ENCODE measurements around the gene NYNRIN.

The NYNRIN gene

GRCh38 chr14:24378327-24378726, 20.5 kb upstream of the NYNRIN start:
- DNase-seq (ENCODE audit: low read depth), result no peak
- H3K4me3 ChIP-seq (ENCODE audit: control insufficient read depth, low read depth, low read length), result no peak overlapping the region
- TF ChIP-seq CTCF (conservative IDR thresholded peaks at IDR 0.05; ENCODE audit: control insufficient read depth, insufficient read depth, low read depth, low read length), result no peak

DNA sequence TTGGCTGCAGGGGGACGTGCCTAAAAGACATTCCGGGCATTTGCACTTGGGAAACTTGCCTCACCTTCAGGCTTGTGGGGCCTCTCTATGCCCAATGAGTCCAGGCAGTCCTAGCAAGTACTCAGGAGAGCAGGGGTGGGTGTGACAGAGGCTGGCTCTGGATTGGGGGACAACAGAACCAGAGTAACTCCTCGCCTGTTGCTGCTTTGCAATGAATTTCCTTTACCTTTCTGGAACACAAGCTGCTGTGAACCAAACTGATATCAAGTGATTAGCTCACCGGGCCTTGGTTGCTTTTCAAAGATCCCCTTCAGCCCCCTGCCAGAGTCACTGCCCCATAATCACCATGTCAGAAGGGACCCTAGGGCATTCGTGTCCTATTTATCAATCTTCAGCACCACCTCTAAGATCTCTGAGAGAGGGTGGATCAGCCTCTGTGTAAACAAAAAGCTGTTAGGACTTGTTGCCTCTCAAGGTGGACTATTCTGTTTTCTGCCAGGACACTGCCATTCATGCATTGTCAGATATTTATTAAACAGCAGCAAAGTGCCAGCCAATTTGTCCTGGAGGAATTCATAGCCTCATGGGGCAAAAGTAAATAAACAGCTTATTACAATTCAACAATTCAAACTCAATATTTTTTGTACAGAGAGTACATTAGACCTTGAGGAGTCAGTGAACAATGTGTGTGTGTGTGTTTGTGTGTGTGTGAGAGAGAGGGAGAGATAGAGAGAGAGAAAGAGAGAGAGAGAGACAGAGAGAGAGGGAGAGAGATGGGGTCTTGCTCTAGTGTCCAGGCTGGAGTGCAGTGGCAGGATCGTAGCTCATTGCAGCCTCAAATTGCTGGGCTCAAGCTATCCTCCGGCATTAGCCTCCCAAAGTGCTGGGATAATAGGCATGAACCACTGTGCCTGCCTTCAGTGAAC, 19.6 kb upstream of the NYNRIN start:
- TF ChIP-seq CTCF (conservative IDR thresholded peaks at IDR 0.05; ENCODE audit: control insufficient read depth, insufficient read depth, low read depth, low read length), result no peak
- no peak overlapping the region for H3K4me3 ChIP-seq (ENCODE audit: control insufficient read depth, low read depth, low read length)
- no peak for DNase-seq (ENCODE audit: low read depth)

DNA sequence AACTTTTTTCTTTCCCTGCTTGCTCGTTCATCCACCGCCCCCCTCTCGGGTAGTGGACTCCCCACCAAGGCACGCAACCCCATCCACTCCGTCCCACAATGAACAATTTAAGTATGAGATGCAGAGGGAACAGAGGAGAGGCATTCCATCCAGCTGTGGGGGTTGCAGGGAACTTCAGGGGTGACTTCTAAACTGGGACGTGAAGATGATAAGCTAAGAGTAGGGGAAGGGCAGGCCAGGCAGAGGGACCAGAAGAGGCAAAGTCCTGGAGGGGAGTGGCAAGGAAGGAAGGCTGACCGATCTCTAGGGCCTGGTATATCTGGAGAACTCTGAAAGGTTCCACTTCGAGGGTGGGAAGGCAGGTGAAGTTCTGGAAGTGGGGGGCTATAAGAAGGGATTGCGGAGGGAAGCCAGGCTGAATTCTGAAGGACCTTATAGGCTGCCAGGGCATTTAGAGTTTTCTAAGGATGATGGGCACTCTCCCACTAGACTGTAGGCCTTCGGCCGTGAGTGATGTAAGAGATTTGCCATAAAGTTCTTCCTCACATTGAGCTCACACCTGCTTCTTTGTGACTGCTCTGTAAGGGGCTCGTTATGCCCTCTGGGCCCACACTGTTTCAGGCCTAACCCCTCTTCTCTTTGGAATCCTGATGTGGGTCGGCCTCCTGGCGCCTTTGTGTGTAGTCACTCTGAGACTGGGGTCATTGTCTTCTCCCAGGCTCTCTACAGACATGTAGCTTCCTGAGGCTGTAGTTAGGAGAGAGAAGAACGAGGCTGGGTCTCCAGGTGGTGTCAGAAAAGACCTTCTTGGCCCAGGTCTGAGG, 18.7 kb upstream of the NYNRIN start:
- DNase-seq (ENCODE audit: low read depth), result no peak
- H3K4me3 ChIP-seq (ENCODE audit: control insufficient read depth, low read depth, low read length), result no peak overlapping the region
- TF ChIP-seq CTCF (conservative IDR thresholded peaks at IDR 0.05; ENCODE audit: control insufficient read depth, insufficient read depth, low read depth, low read length), result no peak

GRCh38 chr14:24381363-24382063, 17.3 kb upstream of the NYNRIN start:
- H3K4me3 ChIP-seq (ENCODE audit: control insufficient read depth, low read depth, low read length), result no peak overlapping the region
- DNase-seq (ENCODE audit: low read depth), result no peak
- TF ChIP-seq CTCF (conservative IDR thresholded peaks at IDR 0.05; ENCODE audit: control insufficient read depth, insufficient read depth, low read depth, low read length), result no peak

- no peak for TF ChIP-seq CTCF (conservative IDR thresholded peaks at IDR 0.05; ENCODE audit: control insufficient read depth, insufficient read depth, low read depth, low read length)
- no peak overlapping the region for H3K4me3 ChIP-seq (ENCODE audit: control insufficient read depth, low read depth, low read length)
- DNase-seq (ENCODE audit: low read depth), result no peak
Measured at GRCh38 chr14:24382064-24382371, 16.8 kb upstream of the NYNRIN start.

DNA sequence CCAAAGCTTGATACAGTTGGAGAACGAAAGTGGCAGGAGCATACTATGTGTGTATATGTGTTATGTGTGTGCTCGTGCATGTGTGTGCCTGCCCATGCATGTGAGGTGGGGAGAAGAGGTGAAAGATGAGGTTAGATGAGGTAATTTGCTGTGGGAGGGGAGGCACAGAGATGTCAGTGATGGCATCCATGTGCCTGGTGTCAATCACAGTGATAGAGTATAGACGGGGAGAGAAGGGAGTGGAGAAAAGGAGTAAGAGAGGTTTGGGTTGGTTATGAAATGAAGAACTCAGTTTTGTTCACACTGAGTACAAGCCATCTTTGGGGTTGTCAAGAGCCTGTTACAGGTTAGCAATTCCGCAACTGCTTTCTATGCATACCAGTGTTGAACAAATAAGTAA, 14.6 kb upstream of the NYNRIN start:
- TF ChIP-seq CTCF (conservative IDR thresholded peaks at IDR 0.05; ENCODE audit: control insufficient read depth, insufficient read depth, low read depth, low read length), result no peak
- H3K4me3 ChIP-seq (ENCODE audit: control insufficient read depth, low read depth, low read length), result no peak overlapping the region
- no peak for DNase-seq (ENCODE audit: low read depth)

Data from fibroblast of mammary gland (primary cell).